ENCODE results near the gene RSPO3.

RSPO3 gene

GRCh38 chr6:127164565-127164964 is 46.1 kb downstream of the RSPO3 start:
- H3K27ac ChIP-seq (ENCODE audit: low read depth, low read length), result no peak overlapping the region
- no peak for TF ChIP-seq EZH2phosphoT487 (IDR thresholded peaks at IDR 0.05; ENCODE audit: borderline replicate concordance, low read length)
- TF ChIP-seq, protein P1, sequence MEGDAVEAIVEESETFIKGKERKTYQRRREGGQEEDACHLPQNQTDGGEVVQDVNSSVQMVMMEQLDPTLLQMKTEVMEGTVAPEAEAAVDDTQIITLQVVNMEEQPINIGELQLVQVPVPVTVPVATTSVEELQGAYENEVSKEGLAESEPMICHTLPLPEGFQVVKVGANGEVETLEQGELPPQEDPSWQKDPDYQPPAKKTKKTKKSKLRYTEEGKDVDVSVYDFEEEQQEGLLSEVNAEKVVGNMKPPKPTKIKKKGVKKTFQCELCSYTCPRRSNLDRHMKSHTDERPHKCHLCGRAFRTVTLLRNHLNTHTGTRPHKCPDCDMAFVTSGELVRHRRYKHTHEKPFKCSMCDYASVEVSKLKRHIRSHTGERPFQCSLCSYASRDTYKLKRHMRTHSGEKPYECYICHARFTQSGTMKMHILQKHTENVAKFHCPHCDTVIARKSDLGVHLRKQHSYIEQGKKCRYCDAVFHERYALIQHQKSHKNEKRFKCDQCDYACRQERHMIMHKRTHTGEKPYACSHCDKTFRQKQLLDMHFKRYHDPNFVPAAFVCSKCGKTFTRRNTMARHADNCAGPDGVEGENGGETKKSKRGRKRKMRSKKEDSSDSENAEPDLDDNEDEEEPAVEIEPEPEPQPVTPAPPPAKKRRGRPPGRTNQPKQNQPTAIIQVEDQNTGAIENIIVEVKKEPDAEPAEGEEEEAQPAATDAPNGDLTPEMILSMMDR (IDR thresholded peaks at IDR 0.05; ENCODE audit: low read depth, low read length, poor library complexity, severe bottlenecking), result no peak
- H3K4me3 ChIP-seq (ENCODE audit: low read length), result no peak overlapping the region

DNA sequence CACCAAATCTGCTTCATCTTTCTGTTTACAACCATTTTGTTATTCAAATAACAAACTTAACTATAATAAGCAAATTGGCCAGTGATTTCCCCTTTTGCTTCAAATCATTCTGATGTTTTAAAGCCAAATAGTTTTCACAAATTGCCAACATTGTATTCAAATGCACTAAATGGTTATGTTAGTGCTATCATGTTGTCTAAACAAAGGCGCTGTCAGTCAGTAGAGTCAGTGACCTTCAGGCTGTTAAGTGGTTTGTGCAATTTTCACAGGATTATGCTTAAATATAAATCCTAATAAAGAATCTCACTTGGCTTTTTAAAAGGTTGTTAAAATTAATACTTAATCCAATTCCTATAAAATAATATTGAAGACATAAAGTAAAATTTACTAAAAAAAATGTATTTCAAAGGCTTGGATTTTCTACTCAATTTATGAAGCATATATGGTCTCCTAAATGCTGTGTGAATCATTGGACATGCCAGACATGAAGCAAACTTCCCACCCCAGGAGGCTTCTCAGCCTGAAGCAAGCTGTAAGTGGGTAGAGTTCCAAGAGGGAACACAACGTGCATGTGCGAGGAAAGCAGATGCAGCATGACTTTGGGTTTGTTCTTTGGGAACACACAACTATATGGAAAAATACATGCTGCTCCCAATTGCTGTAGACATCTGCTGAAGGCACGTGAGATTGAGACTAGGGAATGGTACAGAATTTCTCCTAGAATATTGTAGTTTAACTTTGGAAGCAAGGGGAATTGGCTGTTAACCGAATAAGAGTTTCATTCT is 54.9 kb downstream of the RSPO3 start:
- no peak overlapping the region for H3K4me2 ChIP-seq (ENCODE audit: low read length)
- no peaks in the 10 kb centered on the region for H3K79me2 ChIP-seq (ENCODE audit: control insufficient read depth, low read length)
- no peaks in the 10 kb centered on the region for H4K20me1 ChIP-seq (ENCODE audit: control insufficient read depth, insufficient read depth, low read depth, low read length)
- H3K27ac ChIP-seq (ENCODE audit: low read depth, low read length), result no peak overlapping the region
- no peaks in the 10 kb centered on the region for H3K9me3 ChIP-seq (ENCODE audit: control insufficient read depth, insufficient read depth, low read length)
- H3K4me1 ChIP-seq (ENCODE audit: control insufficient read depth, low read length), result no peaks in the 10 kb centered on the region
- TF ChIP-seq, protein P1 (IDR thresholded peaks at IDR 0.05; ENCODE audit: low read depth, low read length, poor library complexity, severe bottlenecking), result no peak
- TF ChIP-seq EZH2phosphoT487 (IDR thresholded peaks at IDR 0.05; ENCODE audit: borderline replicate concordance, low read length), result no peak
- no peaks in the 10 kb centered on the region for H3K27me3 ChIP-seq (ENCODE audit: control insufficient read depth, low read length)
- H3K9me2 ChIP-seq (replicated peaks; ENCODE audit: control insufficient read depth, low read length), result no peaks in the 10 kb centered on the region
- H3K36me3 ChIP-seq (ENCODE audit: control insufficient read depth, low read length), result no peaks in the 10 kb centered on the region
- H3F3A ChIP-seq (ENCODE audit: control insufficient read depth, insufficient read depth), result no peaks in the 10 kb centered on the region
- no peak overlapping the region for H3K4me3 ChIP-seq (ENCODE audit: low read length)

More at GRCh38 chr6:127164565-127164964, 46.1 kb downstream of the RSPO3 start:
- H3K79me2 ChIP-seq (ENCODE audit: control insufficient read depth, low read length), result no peaks in the 10 kb centered on the region
- no peaks in the 10 kb centered on the region for H3K9me2 ChIP-seq (replicated peaks; ENCODE audit: control insufficient read depth, low read length)
- no peaks in the 10 kb centered on the region for H3F3A ChIP-seq (ENCODE audit: control insufficient read depth, insufficient read depth)
- H3K36me3 ChIP-seq (ENCODE audit: control insufficient read depth, low read length), result no peaks in the 10 kb centered on the region
- no peaks in the 10 kb centered on the region for H3K4me1 ChIP-seq (ENCODE audit: control insufficient read depth, low read length)
- no peaks in the 10 kb centered on the region for H4K20me1 ChIP-seq (ENCODE audit: control insufficient read depth, insufficient read depth, low read depth, low read length)
- H3K27me3 ChIP-seq (ENCODE audit: control insufficient read depth, low read length), result no peaks in the 10 kb centered on the region
- no peaks in the 10 kb centered on the region for H3K9me3 ChIP-seq (ENCODE audit: control insufficient read depth, insufficient read depth, low read length)
- no peak overlapping the region for H3K4me2 ChIP-seq (ENCODE audit: low read length)

GRCh38 chr6:127176146-127176545 is 57.7 kb downstream of the RSPO3 start:
- Histone ChIP-seq H4K20me1 (ENCODE audit: control insufficient read depth, insufficient read depth, low read depth, low read length) (no peaks in the 10 kb centered on the region), H3K36me3 (ENCODE audit: control insufficient read depth, low read length) (no peaks in the 10 kb centered on the region), H3K9me3 (ENCODE audit: control insufficient read depth, insufficient read depth, low read length) (no peaks in the 10 kb centered on the region), H3K79me2 (ENCODE audit: control insufficient read depth, low read length) (no peaks in the 10 kb centered on the region), H3K4me1 (ENCODE audit: control insufficient read depth, low read length) (no peaks in the 10 kb centered on the region), H3K27ac (ENCODE audit: low read depth, low read length) (no peak overlapping the region), H3K4me2 (ENCODE audit: low read length) (no peak overlapping the region), H3K4me3 (ENCODE audit: low read length) (no peak overlapping the region), H3K27me3 (ENCODE audit: control insufficient read depth, low read length) (no peaks in the 10 kb centered on the region), H3F3A (ENCODE audit: control insufficient read depth, insufficient read depth) (no peaks in the 10 kb centered on the region), H3K9me2 (replicated peaks; ENCODE audit: control insufficient read depth, low read length) (no peaks in the 10 kb centered on the region)
- TF ChIP-seq, protein P1 (IDR thresholded peaks at IDR 0.05; ENCODE audit: low read depth, low read length, poor library complexity, severe bottlenecking), result no peak
- no peak for TF ChIP-seq EZH2phosphoT487 (IDR thresholded peaks at IDR 0.05; ENCODE audit: borderline replicate concordance, low read length)

Data from DOHH2 (cell line).